Neural cell (in vitro differentiated cells): ENCODE results near the gene NECTIN3. TPM values are rescaled to one million over a fixed set of nuclear protein-coding genes. Genes with fewer than 3 reads are reported as not detected.

Source experiments
- H2AFZ ChIP-seq: fragments of 200-600, 300-800 bp; sonication (generic), shearing (Covaris generic); 2 replicates; pipeline ENCODE4 v1.6.0; 2014; ENCODE audit warnings: low read depth, mild to moderate bottlenecking, antibody characterized with exemption, low read length, moderate library complexity
- H3F3A ChIP-seq: fragments of 200-600 bp; shearing (Covaris generic); 2 replicates; pipeline ENCODE4 v1.6.1; 2016; ENCODE audit warnings: mild to moderate bottlenecking, moderate library complexity, mixed read lengths, antibody characterized with exemption, low read length; ENCODE audit not compliant: insufficient read depth, poor library complexity, severe bottlenecking
- H3K27ac ChIP-seq: fragments of 200-600, 300-800 bp; sonication (generic), shearing (Covaris generic); 2 replicates; pipeline ENCODE4 v1.5.1; 2014; ENCODE audit warnings: mild to moderate bottlenecking, low read length, moderate library complexity
- H3K27me3 ChIP-seq: fragments of 300-800, 200-600 bp; sonication (generic), shearing (Covaris generic); 2 replicates; pipeline ENCODE4 v1.6.0; 2014; ENCODE audit warnings: mild to moderate bottlenecking, low read depth, low read length, moderate library complexity; ENCODE audit not compliant: insufficient read depth
- H3K36me3 ChIP-seq: fragments of 300-800, 200-600 bp; sonication (generic), shearing (Covaris generic); 2 replicates; pipeline ENCODE4 v1.5.1; 2014; ENCODE audit warnings: mild to moderate bottlenecking, antibody characterized with exemption, low read length, moderate library complexity; ENCODE audit not compliant: insufficient read depth
- H3K4me2 ChIP-seq: fragments of 300-800, 200-600 bp; sonication (generic), shearing (Covaris generic); 2 replicates; pipeline ENCODE4 v1.6.0; 2014; ENCODE audit warnings: mild to moderate bottlenecking, low read length
- H3K4me3 ChIP-seq: fragments of 300-800, 200-600 bp; sonication (generic), shearing (Covaris generic); 2 replicates; pipeline ENCODE4 v1.5.1; 2014; ENCODE audit warnings: mild to moderate bottlenecking, low read length, moderate library complexity
- H3K79me2 ChIP-seq: fragments of 200-600 bp; shearing (Covaris generic); replicated peaks from 2 replicates; pipeline ENCODE4 v1.6.0; 2014; ENCODE audit warnings: mild to moderate bottlenecking, low read length, moderate library complexity; ENCODE audit not compliant: insufficient read depth
- H3K9ac ChIP-seq: fragments of 300-800, 200-600 bp; sonication (generic), shearing (Covaris generic); 2 replicates; pipeline ENCODE4 v1.6.1; 2016; ENCODE audit warnings: mild to moderate bottlenecking, low read length, mixed read lengths
- H3K9me2 ChIP-seq: fragments of 200-600 bp; shearing (Covaris generic); 2 replicates; pipeline ENCODE4 v1.6.1; 2016; ENCODE audit warnings: mild to moderate bottlenecking, low read length, mixed read lengths; ENCODE audit not compliant: insufficient read depth
- H3K9me3 ChIP-seq: fragments of 200-600, 300-800 bp; sonication (generic), shearing (Covaris generic); 2 replicates; pipeline ENCODE4 v1.6.1; 2016; ENCODE audit warnings: mild to moderate bottlenecking, mixed run types, low read length, moderate library complexity, mixed read lengths
- H4K20me1 ChIP-seq: fragments of 200-600 bp; shearing (Covaris generic); 2 replicates; pipeline ENCODE4 v1.6.1; 2016; ENCODE audit warnings: mild to moderate bottlenecking, mixed run types; ENCODE audit not compliant: insufficient read depth
- CTCF ChIP-seq: fragments of 450-650 bp; IDR thresholded peaks from 2 replicates; pipeline ENCODE4 v1.5.1; 2014; ENCODE audit warnings: antibody characterized with exemption, mild to moderate bottlenecking, moderate library complexity; ENCODE audit not compliant: poor library complexity, severe bottlenecking
- EP300 ChIP-seq: fragments of 450-650 bp; conservative IDR thresholded peaks from 2 replicates; pipeline ENCODE4 v1.6.1; 2014; ENCODE audit warnings: antibody characterized with exemption, mild to moderate bottlenecking, moderate library complexity; ENCODE audit not compliant: poor library complexity, severe bottlenecking
- EZH2 ChIP-seq: fragments of 200-600, 300-800 bp; shearing (Covaris generic), sonication (generic); IDR thresholded peaks from 2 replicates; pipeline ENCODE4 v1.6.1; 2014; ENCODE audit warnings: antibody characterized with exemption, low read length, borderline replicate concordance, mild to moderate bottlenecking; ENCODE audit not compliant: insufficient read depth, poor library complexity, severe bottlenecking
- MXI1 ChIP-seq: fragments of 450-650 bp; conservative IDR thresholded peaks from 2 replicates; pipeline ENCODE4 v1.6.1; 2014; ENCODE audit warnings: antibody characterized with exemption, mild to moderate bottlenecking; ENCODE audit not compliant: poor library complexity, severe bottlenecking
- POLR2AphosphoS5 ChIP-seq: IDR thresholded peaks from 2 replicates; pipeline ENCODE4 v1.6.1; 2012
- RAD21 ChIP-seq: fragments of 450-650 bp; conservative IDR thresholded peaks from 2 replicates; pipeline ENCODE4 v1.6.1; 2014; ENCODE audit warnings: antibody characterized with exemption, mild to moderate bottlenecking, moderate library complexity
- REST ChIP-seq: IDR thresholded peaks from 2 replicates; pipeline ENCODE4 v1.6.1; 2012; ENCODE audit warnings: borderline replicate concordance
- SMC3 ChIP-seq: fragments of 450-650 bp; conservative IDR thresholded peaks from 2 replicates; pipeline ENCODE4 v1.6.1; 2014; ENCODE audit warnings: antibody characterized with exemption, mild to moderate bottlenecking, moderate library complexity; ENCODE audit not compliant: poor library complexity
- TAF1 ChIP-seq: IDR thresholded peaks from 2 replicates; pipeline ENCODE4 v1.6.1; 2012; ENCODE audit warnings: low read depth
- polyA plus RNA-seq: library from polyadenylated mRNA; depleted of rRNA; stranded (reverse); fragments of >200 nt; gene quantifications from 2 replicates; pipeline ENCODE4 v1.2.3, GENCODE V29; 2014

The NECTIN3 gene
- polyA plus RNA-seq, 1 donor from 2014 or later: 2.4 TPM

DNA sequence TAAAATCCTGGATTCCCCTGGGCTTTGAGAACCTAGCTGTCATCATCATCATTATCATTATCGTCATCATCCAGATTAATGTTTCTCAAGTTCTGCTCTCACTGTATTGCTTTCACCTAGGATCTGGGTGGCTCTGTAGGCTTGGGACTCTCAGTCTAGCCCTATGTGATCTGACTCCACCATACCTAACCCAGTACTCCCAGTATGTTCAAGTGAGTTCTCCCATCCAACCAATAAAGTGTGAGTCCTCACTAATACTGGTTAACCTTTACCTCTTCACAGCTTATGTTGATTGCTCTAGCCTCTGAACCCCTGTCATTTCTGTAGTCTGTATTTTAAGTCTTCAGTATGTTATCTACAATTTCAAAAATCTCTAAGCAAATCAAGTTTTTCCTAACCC is 102.3 kb downstream of the NECTIN3 start:
- Histone ChIP-seq H4K20me1 (no peaks in the 10 kb centered on the region), H3K27ac (no peak overlapping the region), H3K4me2 (no peak overlapping the region)

GRCh38 chr3:111190518-111190917 is 118.9 kb downstream of the NECTIN3 start:
- Histone ChIP-seq H3K36me3 (no peaks in the 10 kb centered on the region), H3K9me2 (no peaks in the 10 kb centered on the region), H3K9me3 (no peaks in the 10 kb centered on the region), H4K20me1 (no peaks in the 10 kb centered on the region), H3K27ac (no peak overlapping the region), H3K79me2 (no peaks in the 10 kb centered on the region), H3K4me3 (no peak overlapping the region), H3K4me2 (no peak overlapping the region), H3F3A (no peaks in the 10 kb centered on the region), H2AFZ (no peak overlapping the region), H3K9ac (no peak overlapping the region), H3K27me3 (no peaks in the 10 kb centered on the region)
- no peak for TF ChIP-seq SMC3
- TF ChIP-seq CTCF: no peak
- TF ChIP-seq EZH2: no peak
- TF ChIP-seq MXI1: no peak
- no peak for TF ChIP-seq EP300
- no peak for TF ChIP-seq REST

More for the DNA sequence above, 102.3 kb downstream of the NECTIN3 start:
- H3K9ac ChIP-seq: no peak overlapping the region
- H3F3A ChIP-seq: no peaks in the 10 kb centered on the region
- H3K79me2 ChIP-seq: no peaks in the 10 kb centered on the region
- no peaks in the 10 kb centered on the region for H3K9me2 ChIP-seq
- no peaks in the 10 kb centered on the region for H3K27me3 ChIP-seq
- no peaks in the 10 kb centered on the region for H3K36me3 ChIP-seq
- H3K9me3 ChIP-seq: no peaks in the 10 kb centered on the region
- H2AFZ ChIP-seq: no peak overlapping the region
- H3K4me3 ChIP-seq: no peak overlapping the region
- TF ChIP-seq RAD21 (no peak), EP300 (no peak), MXI1 (no peak), EZH2 (no peak), REST (no peak), SMC3 (no peak), CTCF (no peak), POLR2AphosphoS5 (no peak), TAF1 (no peak)
